ENCODE measurements around the gene NELL1. TPM values are rescaled to one million over a fixed set of nuclear protein-coding genes. Genes with fewer than 3 reads are reported as not detected.

The NELL1 gene
- total RNA-seq, 1 experiment from 2014 or later = not detected

DNA sequence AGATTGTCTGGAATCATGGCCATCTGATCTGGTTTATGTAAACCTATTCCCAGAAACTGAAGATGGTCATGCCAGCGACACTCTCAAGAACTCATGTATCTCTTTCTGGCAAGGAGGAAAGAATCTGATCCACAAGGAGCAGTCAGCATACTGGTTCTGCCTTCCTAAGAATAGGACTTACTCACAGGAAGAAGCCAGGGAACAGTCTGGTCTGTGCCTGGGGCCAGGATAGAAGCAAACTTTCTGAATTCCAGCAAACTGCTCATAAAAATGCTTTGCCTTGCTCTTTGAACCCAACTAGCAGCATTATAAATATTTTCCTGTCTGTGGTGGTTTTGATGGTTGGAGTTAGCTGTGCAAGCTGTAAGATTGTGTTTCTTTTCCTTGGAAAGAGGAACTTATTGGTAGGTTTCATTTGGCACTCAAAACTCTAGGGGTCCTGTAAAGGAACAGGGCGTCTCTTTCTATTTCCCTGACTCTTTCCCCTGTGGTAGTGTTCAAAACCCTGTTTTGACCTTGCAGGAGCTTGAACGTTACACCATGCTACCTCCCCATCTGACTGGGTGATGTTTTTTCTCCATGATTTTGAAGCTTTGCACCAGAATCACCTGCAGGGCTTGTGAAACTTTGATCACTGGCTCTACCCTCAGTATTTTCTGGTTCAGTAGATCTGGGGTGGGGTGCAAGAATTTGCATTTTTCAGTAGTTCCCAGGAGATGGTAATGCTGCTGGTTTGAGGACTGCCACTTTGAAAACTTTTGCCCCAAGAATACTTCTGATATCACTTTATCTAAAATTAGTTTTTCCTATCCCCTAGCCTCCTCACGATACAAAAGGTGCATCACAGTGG lies 895.7 kb downstream of the NELL1 start:
- H3K27me3 ChIP-seq = no peaks in the 10 kb centered on the region
- H3K36me3 ChIP-seq = no peaks in the 10 kb centered on the region
- H3K4me3 ChIP-seq = no peak overlapping the region
- H3K9me3 ChIP-seq = no peaks in the 10 kb centered on the region
- DNase-seq = no peak

DNA sequence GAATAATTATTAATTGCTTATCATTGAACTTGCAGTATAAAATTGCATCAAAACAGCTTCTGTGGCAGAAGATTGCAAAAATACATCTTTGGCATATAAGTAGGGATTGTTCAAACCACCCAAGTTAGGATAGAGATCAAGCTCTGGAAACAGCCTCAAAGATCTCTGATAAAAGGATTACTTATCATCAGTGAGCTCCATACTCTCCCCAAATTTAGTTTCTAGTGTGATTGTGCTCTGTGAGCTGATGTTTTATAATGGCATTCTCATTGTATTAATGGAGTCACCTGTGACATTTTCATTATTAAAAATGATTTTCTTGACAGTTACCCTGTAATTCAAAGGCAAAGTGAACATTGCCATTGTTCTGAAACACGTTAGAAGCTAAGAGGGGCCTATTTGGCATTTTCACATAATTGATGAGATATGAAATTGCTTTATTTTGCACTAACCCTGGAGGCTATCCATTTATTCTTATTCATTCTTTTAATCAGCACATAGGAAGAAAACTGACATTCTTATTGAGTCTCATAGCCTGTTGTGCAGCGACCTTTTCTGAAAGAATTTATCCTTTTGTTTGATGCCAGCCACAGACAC lies 897.2 kb downstream of the NELL1 start:
- Histone ChIP-seq H3K4me3 (no peak overlapping the region), H3K9me3 (no peaks in the 10 kb centered on the region), H3K27me3 (no peaks in the 10 kb centered on the region), H3K36me3 (no peaks in the 10 kb centered on the region)
- no peak for DNase-seq

DNA sequence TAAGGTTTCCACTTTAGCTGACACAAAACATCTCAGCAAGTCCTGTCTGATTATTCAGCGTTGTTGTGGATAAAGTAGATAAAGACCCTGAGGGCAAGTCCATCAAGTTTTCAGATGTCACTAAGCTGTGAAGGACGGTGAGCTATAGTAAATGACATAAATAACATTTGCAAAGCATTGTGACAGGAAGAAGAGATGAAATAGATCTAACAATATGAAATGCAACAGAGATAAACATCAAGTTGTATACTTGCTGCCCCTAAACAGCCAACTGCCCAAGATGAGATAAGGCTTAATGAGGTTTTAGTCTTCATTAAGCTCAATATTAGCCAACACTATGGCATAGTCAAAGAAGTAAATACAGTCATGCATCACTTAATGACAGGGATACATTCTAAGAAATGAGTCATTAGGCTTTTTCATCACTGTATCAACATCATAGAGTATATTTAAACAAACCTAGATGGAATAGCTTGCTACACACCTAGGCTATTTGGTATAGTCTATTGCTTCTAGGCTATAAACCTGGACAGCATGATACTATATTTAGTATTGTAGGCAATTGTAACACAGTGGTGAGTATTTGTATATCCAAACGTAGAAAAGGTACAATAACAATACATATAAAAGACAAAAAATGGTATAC lies 898.4 kb downstream of the NELL1 start:
- no peak for DNase-seq
- Histone ChIP-seq H3K36me3 (no peaks in the 10 kb centered on the region), H3K4me3 (no peak overlapping the region)

DNA sequence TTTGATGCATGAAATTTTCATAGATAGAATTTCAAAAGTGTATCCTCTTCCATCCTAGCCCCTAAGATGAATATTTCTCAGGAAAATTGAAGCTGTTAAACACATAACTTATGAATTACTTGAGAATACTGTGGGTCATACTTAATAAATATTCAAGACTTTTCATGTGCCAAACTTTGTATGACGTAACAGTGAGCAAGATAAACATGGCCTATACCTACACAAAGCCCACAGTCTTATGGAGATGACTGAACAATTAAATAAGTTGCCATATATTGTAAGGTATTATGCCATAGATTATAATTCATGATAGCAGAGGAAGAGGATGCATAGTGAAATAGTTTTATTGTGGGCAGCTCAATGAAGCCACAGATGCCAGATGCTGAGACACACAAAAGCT lies 902.8 kb downstream of the NELL1 start:
- H3K4me3 ChIP-seq = no peak overlapping the region
- no peaks in the 10 kb centered on the region for H3K36me3 ChIP-seq
- H3K27me3 ChIP-seq = no peaks in the 10 kb centered on the region
- no peaks in the 10 kb centered on the region for H3K9me3 ChIP-seq
- no peak for DNase-seq

More for the DNA sequence above, 898.4 kb downstream of the NELL1 start:
- no peaks in the 10 kb centered on the region for H3K9me3 ChIP-seq
- H3K27me3 ChIP-seq = no peaks in the 10 kb centered on the region

DNA sequence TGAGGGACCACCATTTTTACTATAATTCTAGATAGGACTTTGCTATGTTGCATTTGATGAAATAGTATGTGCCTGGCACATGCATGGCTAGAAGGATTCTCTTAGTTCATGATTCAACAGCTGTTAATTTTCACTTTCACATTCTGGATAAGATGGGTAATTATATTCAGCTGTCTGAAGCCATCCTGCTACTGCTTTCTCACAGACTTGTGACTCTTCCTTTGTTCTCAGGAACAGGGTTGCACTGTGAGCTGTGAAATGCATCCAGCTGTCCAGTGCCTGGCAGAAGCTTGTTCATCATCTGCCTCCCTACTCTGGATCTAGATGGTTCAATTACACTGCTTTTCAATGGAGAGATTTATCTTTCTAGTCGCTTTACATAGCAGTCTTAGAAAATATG lies 913.4 kb downstream of the NELL1 start:
- H3K27me3 ChIP-seq = no peaks in the 10 kb centered on the region
- H3K9me3 ChIP-seq = no peaks in the 10 kb centered on the region
- no peak for DNase-seq
- H3K4me3 ChIP-seq = no peak overlapping the region
- no peaks in the 10 kb centered on the region for H3K36me3 ChIP-seq

DNA sequence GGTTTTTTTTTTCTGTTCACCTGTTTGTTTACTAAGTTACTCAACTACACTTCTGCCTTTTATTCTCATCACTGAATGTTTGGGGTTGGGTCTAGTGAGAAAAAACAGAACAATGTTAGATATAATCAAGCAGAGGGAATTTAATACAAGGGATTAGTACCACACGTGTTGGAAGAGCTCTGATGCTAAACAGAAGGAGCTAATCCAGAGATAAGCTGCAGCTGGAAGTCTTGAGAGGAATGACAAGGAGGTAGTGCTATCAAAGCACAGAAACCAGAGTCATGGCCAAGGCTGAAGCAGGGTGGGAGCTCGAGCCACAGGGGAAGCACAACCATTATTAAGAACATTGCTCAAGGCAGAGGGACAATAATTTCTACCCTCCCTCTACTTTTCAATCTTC lies 919.4 kb downstream of the NELL1 start:
- Histone ChIP-seq H3K36me3 (no peaks in the 10 kb centered on the region), H3K4me3 (no peak overlapping the region), H3K9me3 (no peaks in the 10 kb centered on the region), H3K27me3 (no peaks in the 10 kb centered on the region)
- DNase-seq = no peak

DNA sequence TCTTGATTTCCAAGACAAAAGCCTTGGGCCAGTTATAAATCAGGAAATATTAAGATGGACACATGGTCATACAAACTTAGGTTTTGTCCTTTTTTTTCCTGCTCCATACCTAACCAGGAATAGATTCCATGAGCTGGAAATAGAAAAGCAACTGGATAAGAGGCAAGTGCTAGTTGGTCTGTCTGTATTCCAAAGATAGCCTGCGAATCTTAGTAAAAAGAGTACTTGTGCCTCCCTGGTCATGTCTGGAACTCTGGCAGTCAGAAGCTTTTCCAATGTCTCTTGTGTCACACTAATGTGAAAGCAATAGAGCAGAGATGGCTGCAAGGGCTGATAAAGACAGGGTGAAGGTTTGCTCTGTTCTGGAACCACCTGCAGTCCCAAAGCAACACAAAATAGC lies 933.3 kb downstream of the NELL1 start:
- H3K27me3 ChIP-seq = no peaks in the 10 kb centered on the region
- H3K4me3 ChIP-seq = no peak overlapping the region
- no peak for DNase-seq
- no peaks in the 10 kb centered on the region for H3K9me3 ChIP-seq
- H3K36me3 ChIP-seq = no peaks in the 10 kb centered on the region

DNA sequence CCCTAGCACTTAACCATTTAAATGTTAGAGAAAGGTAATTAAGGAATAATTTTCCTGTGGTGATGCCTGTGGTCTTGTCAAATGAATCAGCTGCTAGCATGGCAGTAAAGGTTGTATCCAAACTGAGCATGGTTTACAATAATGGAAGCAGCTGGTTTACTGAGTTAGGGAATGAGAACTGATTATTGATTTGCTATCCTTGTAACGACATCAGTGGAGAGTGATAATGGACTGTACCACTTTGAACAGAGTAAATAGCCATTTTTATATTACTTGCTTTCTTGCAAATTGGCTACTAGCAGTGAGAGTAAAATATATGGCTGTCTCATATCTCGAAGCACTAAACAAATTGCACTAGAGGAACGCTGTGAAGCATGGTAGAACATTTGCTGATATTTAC lies 934.5 kb downstream of the NELL1 start:
- H3K9me3 ChIP-seq = no peaks in the 10 kb centered on the region
- H3K4me3 ChIP-seq = no peak overlapping the region
- no peaks in the 10 kb centered on the region for H3K27me3 ChIP-seq
- no peak for DNase-seq
- no peaks in the 10 kb centered on the region for H3K36me3 ChIP-seq

DNA sequence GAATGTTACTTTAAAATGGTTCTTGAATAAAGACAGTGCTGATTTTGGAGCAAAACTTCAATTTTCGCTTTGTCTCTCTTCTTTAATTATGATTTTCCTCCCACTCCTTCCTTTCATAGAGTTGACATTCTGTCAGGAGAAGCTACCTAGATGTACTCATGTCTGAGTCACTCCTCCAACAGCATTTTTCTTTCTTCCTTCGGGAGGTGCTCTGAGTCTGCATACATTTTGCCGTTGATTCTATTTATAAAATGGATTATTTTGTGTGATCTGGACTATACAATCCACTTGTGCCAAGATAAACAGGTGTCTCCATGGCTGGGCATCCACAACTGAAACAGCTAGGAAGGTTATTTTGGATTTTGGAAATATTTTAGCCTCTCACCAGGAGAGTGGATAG lies 935.2 kb downstream of the NELL1 start:
- H3K4me3 ChIP-seq = no peak overlapping the region
- H3K9me3 ChIP-seq = no peaks in the 10 kb centered on the region
- no peaks in the 10 kb centered on the region for H3K36me3 ChIP-seq
- H3K27me3 ChIP-seq = no peaks in the 10 kb centered on the region
- DNase-seq = no peak

DNA sequence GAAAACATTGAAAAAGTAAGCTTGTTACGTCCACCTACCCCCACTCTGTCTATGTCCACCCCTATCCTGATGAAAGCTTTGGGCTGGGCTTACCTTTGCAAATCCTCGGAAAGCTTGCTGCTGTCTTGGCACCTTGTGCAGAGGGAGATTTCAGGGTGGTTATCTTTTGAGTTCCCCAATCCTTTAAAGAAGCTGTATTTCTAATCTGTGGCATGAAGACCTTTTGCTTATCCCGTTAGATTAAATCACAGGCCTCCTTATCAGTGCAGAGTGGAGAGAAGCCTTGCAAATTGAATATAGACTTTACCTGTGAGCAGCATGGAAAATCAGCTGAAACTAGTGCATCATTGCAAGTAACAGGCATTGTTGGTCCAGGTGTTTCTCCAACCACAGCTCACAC lies 942.9 kb downstream of the NELL1 start:
- Histone ChIP-seq H3K36me3 (no peaks in the 10 kb centered on the region), H3K9me3 (no peaks in the 10 kb centered on the region), H3K27me3 (no peaks in the 10 kb centered on the region), H3K4me3 (no peak overlapping the region)
- DNase-seq = no peak

DNA sequence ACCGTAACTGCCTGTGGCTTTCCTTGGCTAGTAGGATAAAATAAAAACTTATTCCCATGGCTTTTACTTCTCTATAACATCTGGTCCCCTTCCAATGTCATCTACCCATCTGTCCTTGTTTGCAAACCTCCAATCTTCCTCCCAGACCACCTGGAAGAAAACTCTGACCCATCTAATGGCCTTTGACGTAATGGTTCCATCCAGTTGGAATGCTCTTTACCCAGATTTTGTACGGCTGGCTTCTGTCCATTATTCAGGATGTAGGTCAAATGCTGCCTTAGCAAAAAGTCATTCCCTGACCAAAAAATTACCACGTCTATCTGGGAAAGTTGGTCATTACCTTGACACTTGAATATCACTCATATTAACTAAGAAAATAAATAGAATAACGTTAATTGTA lies 945.6 kb downstream of the NELL1 start:
- DNase-seq = no peak
- H3K4me3 ChIP-seq = no peak overlapping the region
- H3K36me3 ChIP-seq = no peaks in the 10 kb centered on the region
- H3K27me3 ChIP-seq = no peaks in the 10 kb centered on the region
- H3K9me3 ChIP-seq = no peaks in the 10 kb centered on the region

DNA sequence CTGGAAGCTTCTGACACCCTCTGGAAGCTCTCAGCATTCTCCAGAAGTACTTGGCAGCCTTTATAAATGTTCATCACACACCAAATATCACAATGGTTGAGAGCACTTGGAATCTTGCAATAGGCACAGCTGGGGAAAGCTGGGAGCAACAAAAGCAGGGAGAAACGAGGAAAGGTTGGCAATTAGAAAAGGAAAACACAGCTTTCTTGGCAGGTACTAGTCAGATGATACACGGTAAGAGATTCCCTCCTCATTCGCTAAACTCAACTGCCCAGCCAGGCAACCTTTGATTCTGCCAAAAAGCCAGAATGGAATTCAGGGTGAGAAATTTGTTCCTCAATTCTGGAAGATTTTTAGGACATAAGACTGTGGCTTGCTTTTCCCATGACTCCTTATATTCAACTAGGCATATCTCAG lies 946.6 kb downstream of the NELL1 start:
- H3K9me3 ChIP-seq = no peaks in the 10 kb centered on the region
- H3K4me3 ChIP-seq = no peak overlapping the region
- DNase-seq = no peak
- H3K27me3 ChIP-seq = no peaks in the 10 kb centered on the region
- no peaks in the 10 kb centered on the region for H3K36me3 ChIP-seq

DNA sequence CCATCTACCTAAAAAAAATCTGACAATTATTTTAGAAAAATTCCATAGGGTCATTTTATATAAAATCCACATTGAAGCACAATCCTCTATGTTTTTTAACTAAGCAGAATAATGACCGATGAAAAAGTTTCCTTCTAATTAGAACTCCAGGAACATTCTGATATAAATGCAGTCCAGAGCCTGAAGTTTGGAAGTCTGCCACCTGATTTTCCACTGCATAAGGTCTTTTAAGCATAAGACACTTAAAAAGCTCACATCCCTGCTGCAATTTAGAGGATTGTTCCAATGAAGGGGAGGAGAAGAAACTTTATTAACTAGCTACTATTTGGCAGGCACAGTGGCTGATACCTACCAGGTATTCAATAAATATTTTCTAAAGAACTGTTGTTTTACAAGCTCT lies 953.2 kb downstream of the NELL1 start:
- Histone ChIP-seq H3K4me3 (no peak overlapping the region), H3K27me3 (no peaks in the 10 kb centered on the region), H3K9me3 (no peaks in the 10 kb centered on the region), H3K36me3 (no peaks in the 10 kb centered on the region)
- no peak for DNase-seq

DNA sequence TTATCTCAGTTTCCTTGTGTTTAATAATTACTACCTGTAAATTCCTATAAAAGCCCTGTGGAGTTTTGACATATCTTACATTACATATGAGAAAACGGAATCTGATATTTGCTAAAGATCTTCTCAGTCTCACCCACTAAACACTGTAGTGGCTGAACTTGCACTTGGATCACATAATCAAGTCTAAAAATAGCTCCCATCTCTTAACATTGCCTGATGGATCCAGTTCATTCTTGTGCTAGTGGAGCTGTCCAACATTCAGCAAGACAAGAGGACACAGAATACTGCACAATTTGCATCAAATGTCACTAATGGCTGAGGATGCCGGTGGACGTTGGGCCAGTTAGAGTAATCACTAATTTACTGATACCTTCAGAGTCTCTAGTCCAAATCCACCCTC lies 953.6 kb downstream of the NELL1 start:
- no peak for DNase-seq
- Histone ChIP-seq H3K9me3 (no peaks in the 10 kb centered on the region), H3K27me3 (no peaks in the 10 kb centered on the region), H3K4me3 (no peak overlapping the region), H3K36me3 (no peaks in the 10 kb centered on the region)
